ENCODE results near the gene ADH4.

- TF ChIP-seq CTCF (IDR thresholded peaks at IDR 0.05) (no peak), POLR2A (IDR thresholded peaks at IDR 0.05) (no peak)
Measured at GRCh38 chr4:99100876-99101275, 43.2 kb downstream of the ADH4 start.

Measured in lower leg skin (tissue), 3 donors.